Measurements from ENCODE around the gene CTBP2.

CTBP2 gene

GRCh38 chr10:125087897-125088215, 72.5 kb downstream of the CTBP2 start:
- no peaks in the 10 kb centered on the region for H3K36me3 ChIP-seq (replicated peaks; ENCODE audit: insufficient read depth, low read length)
- no peak overlapping the region for H3K4me3 ChIP-seq (ENCODE audit: low read length)
- no peak overlapping the region for H3K9ac ChIP-seq (ENCODE audit: low read length)
- H3K4me1 ChIP-seq (ENCODE audit: low read length) = no peaks in the 10 kb centered on the region
- no peaks in the 10 kb centered on the region for H3K9me2 ChIP-seq (replicated peaks; ENCODE audit: insufficient read depth, low read length)
- no peak overlapping the region for H2AFZ ChIP-seq (ENCODE audit: low read length)
- no peak overlapping the region for H3K4me2 ChIP-seq (ENCODE audit: low read depth, low read length)
- peaks cover 94% of the 10 kb centered on the region for H3K27me3 ChIP-seq (replicated peaks; ENCODE audit: insufficient read depth, low read length)
- TF ChIP-seq EZH2phosphoT487 (IDR thresholded peaks at IDR 0.05; ENCODE audit: low read length) (no peak), CTCF (IDR thresholded peaks at IDR 0.05; ENCODE audit: low read length) (no peak), EZH2 (optimal IDR thresholded peaks at IDR 0.05; ENCODE audit: low read depth, low read length) (no peak)
- no peak for DNase-seq
- no peaks in the 10 kb centered on the region for H3F3A ChIP-seq (ENCODE audit: insufficient read depth, low read length)
- H3K27ac ChIP-seq (ENCODE audit: low read length) = no peak overlapping the region
- H3K9me3 ChIP-seq (replicated peaks; ENCODE audit: insufficient read depth, low read length) = no peaks in the 10 kb centered on the region
- no peaks in the 10 kb centered on the region for H4K20me1 ChIP-seq (ENCODE audit: insufficient read depth, low read length)
- H3K79me2 ChIP-seq (ENCODE audit: low read length) = no peaks in the 10 kb centered on the region

- no peaks in the 10 kb centered on the region for H4K20me1 ChIP-seq (ENCODE audit: insufficient read depth, low read length)
- H3K27ac ChIP-seq (ENCODE audit: low read length) = no peak overlapping the region
- H3K9me3 ChIP-seq (replicated peaks; ENCODE audit: insufficient read depth, low read length) = no peaks in the 10 kb centered on the region
- H3K79me2 ChIP-seq (ENCODE audit: low read length) = no peaks in the 10 kb centered on the region
- no peaks in the 10 kb centered on the region for H3K36me3 ChIP-seq (replicated peaks; ENCODE audit: insufficient read depth, low read length)
- H3K4me2 ChIP-seq (ENCODE audit: low read depth, low read length) = no peak overlapping the region
- H3K9me2 ChIP-seq (replicated peaks; ENCODE audit: insufficient read depth, low read length) = no peaks in the 10 kb centered on the region
- H3K4me1 ChIP-seq (ENCODE audit: low read length) = no peaks in the 10 kb centered on the region
- no peak overlapping the region for H3K9ac ChIP-seq (ENCODE audit: low read length)
- peaks cover 94% of the 10 kb centered on the region for H3K27me3 ChIP-seq (replicated peaks; ENCODE audit: insufficient read depth, low read length)
- no peaks in the 10 kb centered on the region for H3F3A ChIP-seq (ENCODE audit: insufficient read depth, low read length)
- DNase-seq = no peak
- TF ChIP-seq CTCF (IDR thresholded peaks at IDR 0.05; ENCODE audit: low read length) = no peak
- no peak for TF ChIP-seq EZH2 (optimal IDR thresholded peaks at IDR 0.05; ENCODE audit: low read depth, low read length)
- no peak for TF ChIP-seq EZH2phosphoT487 (IDR thresholded peaks at IDR 0.05; ENCODE audit: low read length)
- H3K4me3 ChIP-seq (ENCODE audit: low read length) = no peak overlapping the region
- H2AFZ ChIP-seq (ENCODE audit: low read length) = no peak overlapping the region
Measured at GRCh38 chr10:125087191-125087896, 73.0 kb downstream of the CTBP2 start.

- Histone ChIP-seq H2AFZ (ENCODE audit: low read length) (no peak overlapping the region), H3K79me2 (ENCODE audit: low read length) (no peaks in the 10 kb centered on the region), H3K4me1 (ENCODE audit: low read length) (no peaks in the 10 kb centered on the region), H3K4me2 (ENCODE audit: low read depth, low read length) (no peak overlapping the region), H3K27me3 (replicated peaks; ENCODE audit: insufficient read depth, low read length) (peaks cover 94% of the 10 kb centered on the region), H3K27ac (ENCODE audit: low read length) (no peak overlapping the region), H3K36me3 (replicated peaks; ENCODE audit: insufficient read depth, low read length) (no peaks in the 10 kb centered on the region), H3K4me3 (ENCODE audit: low read length) (no peak overlapping the region), H3K9me2 (replicated peaks; ENCODE audit: insufficient read depth, low read length) (no peaks in the 10 kb centered on the region), H4K20me1 (ENCODE audit: insufficient read depth, low read length) (no peaks in the 10 kb centered on the region), H3K9me3 (replicated peaks; ENCODE audit: insufficient read depth, low read length) (no peaks in the 10 kb centered on the region), H3K9ac (ENCODE audit: low read length) (no peak overlapping the region), H3F3A (ENCODE audit: insufficient read depth, low read length) (no peaks in the 10 kb centered on the region)
- DNase-seq = no peak
- TF ChIP-seq CTCF (IDR thresholded peaks at IDR 0.05; ENCODE audit: low read length) (no peak), EZH2 (optimal IDR thresholded peaks at IDR 0.05; ENCODE audit: low read depth, low read length) (no peak), EZH2phosphoT487 (IDR thresholded peaks at IDR 0.05; ENCODE audit: low read length) (no peak)
Measured at GRCh38 chr10:125086691-125087090, 73.7 kb downstream of the CTBP2 start.

All from MM.1S (cell line).